H1 (cell line): ENCODE data around the gene YIPF6. TPM values are rescaled to one million over a fixed set of nuclear protein-coding genes. Genes with fewer than 3 reads are reported as not detected.

Experiments used
- CTCF ChIA-PET: fragments of 300-600 bp; sonication (Branson Sonifier 250); formaldehyde crosslinking; loops from one replicate; lab custom pipeline; 2021; ENCODE audit not compliant: partially characterized antibody; lab: Charles Lee
- POLR2A ChIA-PET: fragments of 300-600 bp; sonication (Branson Sonifier 250); formaldehyde crosslinking; loops from one replicate; lab custom pipeline; 2021; ENCODE audit warnings: inconsistent platforms; ENCODE audit not compliant: partially characterized antibody; lab: Charles Lee
- DNase-seq, 2 experiments: peaks; one replicate each; pipeline versions ENCODE4 v3.0.0 to v3.0.0-alpha.2; 2010 to 2022; ENCODE audit warnings: low spot score in 2 of 2, low read depth in 1 of 2, mixed read lengths in 1 of 2
- FAIRE-seq: peaks from 2 replicates; lab custom pipeline; 2011; peaks lifted over from hg19 to GRCh38; lab: Jason Lieb, UNC
- H2AFZ ChIP-seq: 2 replicates; pipeline ENCODE4 v1.8.1; 2012; ENCODE audit warnings: low read length, inconsistent platforms
- H2AK5ac ChIP-seq: 2 replicates; pipeline ENCODE4 v1.6.1; 2013; ENCODE audit warnings: low read depth, low read length
- H2BK120ac ChIP-seq: replicated peaks from 2 replicates; pipeline ENCODE3; 2013; ENCODE audit warnings: low read depth, low read length, inconsistent platforms
- H2BK12ac ChIP-seq: 2 replicates; pipeline ENCODE4 v1.6.1; 2013; ENCODE audit warnings: low read depth, low read length
- H2BK15ac ChIP-seq: 2 replicates; pipeline ENCODE4 v1.6.1; 2013; ENCODE audit warnings: low read length
- H2BK20ac ChIP-seq: 2 replicates; pipeline ENCODE4 v1.6.1; 2013; ENCODE audit warnings: low read length
- H2BK5ac ChIP-seq: 2 replicates; pipeline ENCODE4 v1.6.1; 2013; ENCODE audit warnings: low read depth, low read length
- H3K14ac ChIP-seq: 2 replicates; pipeline ENCODE4 v1.6.1; 2013; ENCODE audit warnings: inconsistent platforms; ENCODE audit not compliant: insufficient read length
- H3K18ac ChIP-seq: 2 replicates; pipeline ENCODE4 v1.6.1; 2013; ENCODE audit warnings: low read length; ENCODE audit errors: extremely low read depth
- H3K23ac ChIP-seq: 2 replicates; pipeline ENCODE4 v1.6.1; 2013; ENCODE audit warnings: inconsistent platforms; ENCODE audit not compliant: insufficient read length
- H3K23me2 ChIP-seq: 2 replicates; pipeline ENCODE4 v1.6.1; 2013; ENCODE audit warnings: low read depth, low read length
- H3K27ac ChIP-seq: 2 replicates; pipeline ENCODE4 v1.6.1; 2011; ENCODE audit warnings: low read depth, low read length, inconsistent platforms
- H3K27me3 ChIP-seq, 4 experiments: replicated peaks in 1 of 4; 1 replicate in 1 of 4; 2 replicates in 3 of 4; pipeline versions ENCODE4 v1.6.1 to v1.8.1; 2011 to 2013; ENCODE audit warnings: low read length in 3 of 4, mild to moderate bottlenecking in 3 of 4, inconsistent platforms in 2 of 4, mixed read lengths in 2 of 4, moderate library complexity in 1 of 4; ENCODE audit not compliant: control insufficient read depth in 3 of 4, insufficient read depth in 3 of 4; ENCODE audit errors: extremely low read depth in 1 of 4
- H3K36me3 ChIP-seq, 4 experiments: 2 replicates each; pipeline versions ENCODE4 v1.6.1 to v1.8.1; 2011 to 2013; ENCODE audit warnings: mild to moderate bottlenecking in 4 of 4, low read length in 3 of 4, moderate library complexity in 2 of 4, control low read depth in 1 of 4, inconsistent platforms in 1 of 4; ENCODE audit not compliant: insufficient read depth in 4 of 4, control insufficient read depth in 2 of 4
- H3K4ac ChIP-seq: replicated peaks from 2 replicates; pipeline ENCODE3; 2013; ENCODE audit warnings: low read length, low read depth, mixed read lengths, inconsistent platforms; ENCODE audit not compliant: insufficient read length
- H3K4me1 ChIP-seq, 4 experiments: replicated peaks in 1 of 4; 1 replicate in 1 of 4; 2 replicates in 3 of 4; pipeline versions ENCODE4 v1.6.1 to v1.8.1; 2011 to 2013; ENCODE audit warnings: low read length in 3 of 4, inconsistent platforms in 2 of 4, mixed read lengths in 1 of 4; ENCODE audit not compliant: insufficient read depth in 4 of 4, control insufficient read depth in 3 of 4
- H3K4me2 ChIP-seq, 2 experiments: 2 replicates each; pipeline versions ENCODE4 v1.6.1 to v1.8.1; 2011 to 2013; ENCODE audit warnings: low read depth in 2 of 2, low read length in 2 of 2, control low read depth in 1 of 2, inconsistent platforms in 1 of 2, mild to moderate bottlenecking in 1 of 2; ENCODE audit not compliant: insufficient read depth in 1 of 2
- H3K4me3 ChIP-seq, 4 experiments: fragments of 200-600, 300-600 bp in 1 of 4; sonication (generic), shearing (Covaris generic), sonication (Bioruptor Twin) in 1 of 4; 2 replicates each; pipeline versions ENCODE4 v1.5.1 to v1.8.1; 2011 to 2016; ENCODE audit warnings: low read length in 4 of 4, low read depth in 3 of 4, control low read depth in 2 of 4, inconsistent platforms in 2 of 4, mild to moderate bottlenecking in 2 of 4, mixed read lengths in 1 of 4, moderate library complexity in 1 of 4; ENCODE audit not compliant: insufficient read depth in 2 of 4; ENCODE audit errors: extremely low read depth in 1 of 4
- H3K56ac ChIP-seq: replicated peaks from 2 replicates; pipeline ENCODE3; 2013; ENCODE audit warnings: low read depth, mild to moderate bottlenecking, mixed read lengths, low read length, inconsistent platforms; ENCODE audit not compliant: insufficient read length
- H3K79me1 ChIP-seq: 2 replicates; pipeline ENCODE4 v1.6.1; 2013; ENCODE audit warnings: low read depth, low read length, control low read depth
- H3K79me2 ChIP-seq, 2 experiments: 2 replicates each; pipeline versions ENCODE4 v1.6.1 to v1.8.1; 2012 to 2013; ENCODE audit warnings: low read length in 2 of 2, mild to moderate bottlenecking in 2 of 2, inconsistent platforms in 1 of 2; ENCODE audit not compliant: insufficient read depth in 2 of 2, control insufficient read depth in 1 of 2
- H3K9ac ChIP-seq, 4 experiments: replicated peaks in 1 of 4; 1 replicate in 1 of 4; 2 replicates in 3 of 4; pipeline versions ENCODE4 v1.6.1 to v1.8.1; 2011 to 2013; ENCODE audit warnings: low read depth in 3 of 4, low read length in 3 of 4, control low read depth in 2 of 4, mild to moderate bottlenecking in 2 of 4, moderate library complexity in 2 of 4, inconsistent platforms in 1 of 4; ENCODE audit errors: extremely low read depth in 1 of 4
- H3K9me3 ChIP-seq, 2 experiments: 2 replicates each; pipeline versions ENCODE4 v1.6.1 to v1.8.1; 2012 to 2013; ENCODE audit warnings: mild to moderate bottlenecking in 2 of 2, moderate library complexity in 2 of 2, control low read depth in 1 of 2, inconsistent platforms in 1 of 2, low read depth in 1 of 2, low read length in 1 of 2, mixed read lengths in 1 of 2; ENCODE audit not compliant: insufficient read depth in 2 of 2
- H4K20me1 ChIP-seq, 2 experiments: replicated peaks in 1 of 2; 2 replicates each; pipeline versions ENCODE3 to v1.8.1; 2011 to 2013; ENCODE audit warnings: inconsistent platforms in 2 of 2, low read length in 2 of 2, mild to moderate bottlenecking in 1 of 2; ENCODE audit not compliant: insufficient read depth in 2 of 2, control insufficient read depth in 1 of 2
- H4K5ac ChIP-seq: 2 replicates; pipeline ENCODE4 v1.6.1; 2013; ENCODE audit warnings: low read length, low read depth, mixed read lengths, inconsistent platforms; ENCODE audit not compliant: insufficient read length
- H4K8ac ChIP-seq: 2 replicates; pipeline ENCODE4 v1.8.0; 2013; ENCODE audit warnings: mild to moderate bottlenecking, moderate library complexity, low read length, inconsistent platforms; ENCODE audit not compliant: insufficient read depth; ENCODE audit errors: extremely low read depth
- H4K91ac ChIP-seq: replicated peaks from 2 replicates; pipeline ENCODE3; 2013; ENCODE audit warnings: low read length, mixed read lengths, inconsistent platforms; ENCODE audit not compliant: insufficient read length
- ATF2 ChIP-seq: IDR thresholded peaks from 2 replicates; pipeline ENCODE4 v1.6.1; 2012; ENCODE audit warnings: low read length, inconsistent platforms
- ATF3 ChIP-seq: IDR thresholded peaks from 2 replicates; pipeline ENCODE4 v1.6.1; 2011; ENCODE audit warnings: low read depth, mild to moderate bottlenecking, low read length; ENCODE audit not compliant: insufficient read depth
- CHD2 ChIP-seq: IDR thresholded peaks from 2 replicates; pipeline ENCODE4 v1.6.1; 2012; ENCODE audit warnings: low read length, improper control_type of control experiment
- EGR1 ChIP-seq: IDR thresholded peaks from 2 replicates; pipeline ENCODE4 v1.6.1; 2011; ENCODE audit warnings: low read depth, low read length, borderline replicate concordance
- FOSL1 ChIP-seq: IDR thresholded peaks from 2 replicates; pipeline ENCODE4 v1.6.1; 2011; ENCODE audit warnings: mild to moderate bottlenecking, low read depth, low read length, moderate library complexity; ENCODE audit not compliant: insufficient read depth
- POLR2AphosphoS5 ChIP-seq: IDR thresholded peaks from 2 replicates; pipeline ENCODE4 v1.6.1; 2011; ENCODE audit warnings: low read depth, low read length
- POU5F1 ChIP-seq: IDR thresholded peaks from 2 replicates; pipeline ENCODE4 v1.6.1; 2011; ENCODE audit warnings: low read depth, mild to moderate bottlenecking, low read length, moderate library complexity
- SIN3A ChIP-seq, 2 experiments: IDR thresholded peaks in 1 of 2; conservative IDR thresholded peaks in 1 of 2; 2 replicates each; pipeline ENCODE4 v1.6.1; 2011 to 2012; ENCODE audit warnings: low read length in 2 of 2, improper control_type of control experiment in 1 of 2, low read depth in 1 of 2, mild to moderate bottlenecking in 1 of 2
- TAF7 ChIP-seq: optimal IDR thresholded peaks from 2 replicates; pipeline ENCODE3; 2011; ENCODE audit warnings: low read depth, mild to moderate bottlenecking, inconsistent platforms, low read length, moderate library complexity, borderline replicate concordance
- USF2 ChIP-seq: IDR thresholded peaks from 2 replicates; pipeline ENCODE4 v1.6.1; 2011; ENCODE audit warnings: low read length, improper control_type of control experiment
- WGBS, 2 experiments: shearing (Covaris generic) in 1 of 2; methylation state at CpG; one replicate each; pipeline versions ENCODE4 v1.1.6 to v1.1.7; 2013 to 2015; ENCODE audit warnings: low lambda C conversion rate in 2 of 2, mixed read lengths in 2 of 2, inconsistent platforms in 1 of 2, low coverage in 1 of 2, missing lambda C conversion rate in 1 of 2; ENCODE audit not compliant: insufficient replicate concordance in 2 of 2, insufficient coverage in 1 of 2, insufficient read length in 1 of 2; ENCODE audit errors: extremely low coverage in 1 of 2, missing lambda C conversion rate in 1 of 2; 5-methylcytosine and 5-hydroxymethylcytosine counted together
- polyA plus RNA-seq, 7 experiments: library from polyadenylated mRNA; depleted of rRNA in 3 of 7; stranded (reverse) in 5 of 7; unstranded in 2 of 7; fragments of >200 nt in 5 of 7; fragments of 200-250 nt in 2 of 7; gene quantifications; 1 replicate in 5 of 7; 2 replicates in 1 of 7; 4 replicates in 1 of 7; pipeline versions ENCODE4 v1.2.1 to v1.2.3, GENCODE V29; 2011 to 2013; ENCODE audit warnings: missing spikeins in 2 of 7, mixed read lengths in 2 of 7
- total RNA-seq: library from RNA; stranded (reverse); fragmentation: NEBNext Ultra II Directional; extraction: Animal tissue kit (Norgen Biotek cat#: 25700); gene quantifications from 2 replicates; pipeline ENCODE4 v1.2.1, GENCODE V29; 2021

The YIPF6 gene
- total and polyA plus RNA-seq, 2 of the 8 experiments (the other 6 are each of a cell fraction or from before 2014, with no cell fraction given) = 16.9 to 34.1 TPM

DNA sequence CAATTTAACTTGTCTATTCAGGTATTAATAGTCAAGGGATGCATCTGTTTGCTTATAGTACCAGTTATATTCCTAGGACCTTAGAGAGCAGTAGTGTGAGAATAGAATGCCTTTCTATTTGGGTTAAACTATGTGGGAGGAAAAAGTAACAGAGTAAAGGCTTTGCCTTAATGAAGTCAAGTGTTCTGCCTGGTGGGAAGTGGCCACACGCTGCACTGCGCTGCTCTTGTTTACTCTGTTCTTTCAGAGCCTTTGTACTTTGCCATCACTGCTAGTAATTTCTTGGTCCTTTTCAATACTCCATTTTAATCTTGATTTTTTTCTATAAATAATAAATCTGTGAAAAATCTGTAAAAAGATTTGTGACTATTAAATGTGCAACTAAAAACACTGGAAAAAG lies 38.0 kb downstream of the YIPF6 start:
- no peak overlapping the region for H2BK120ac ChIP-seq
- DNase-seq (no peak), FAIRE-seq (peak; percentile 52)
- H3K56ac ChIP-seq = no peak overlapping the region
- H3K9me3 ChIP-seq = no peaks in the 10 kb centered on the region
- H4K91ac ChIP-seq = no peak overlapping the region
- peaks cover 0 to 12% (median 4%) of the 10 kb centered on the region in 4 experiments; a peak in 4 of 8 replicates for H3K36me3 ChIP-seq
- H4K5ac ChIP-seq = no peak overlapping the region
- H2AFZ ChIP-seq = no peak overlapping the region
- H2AK5ac ChIP-seq = no peak overlapping the region
- H3K9ac ChIP-seq = no peak overlapping the region
- no peak overlapping the region for H3K4me2 ChIP-seq
- no peak overlapping the region for H3K4me3 ChIP-seq
- H3K27me3 ChIP-seq = no peaks in the 10 kb centered on the region
- 84% methylated on average over 2 of the region's 2 CpGs; no CpG with 5 or more reads in 1 of the 2 experiments for WGBS, 2 experiments
- no peak overlapping the region for H3K23ac ChIP-seq
- no peaks in the 10 kb centered on the region for H3K79me2 ChIP-seq
- no peaks in the 10 kb centered on the region for H3K79me1 ChIP-seq
- H3K27ac ChIP-seq = no peak overlapping the region
- H2BK5ac ChIP-seq = no peak overlapping the region
- H3K4ac ChIP-seq = no peak overlapping the region
- no peaks in the 10 kb centered on the region for H4K20me1 ChIP-seq
- no peak overlapping the region for H2BK15ac ChIP-seq
- no peak overlapping the region for H3K14ac ChIP-seq
- H2BK12ac ChIP-seq = no peak overlapping the region
- ChIA-PET CTCF (interaction anchor here (2.8 kb wide), 1 partner anchor 174 kb away, joined by 9 read pairs; no protein-coding TSS in a partner anchor), POLR2A (no interaction called here)
- H2BK20ac ChIP-seq = no peak overlapping the region
- no peaks in the 10 kb centered on the region for H3K23me2 ChIP-seq
- no peak overlapping the region for H3K18ac ChIP-seq
- H3K4me1 ChIP-seq = no peaks in the 10 kb centered on the region
- H4K8ac ChIP-seq = no peak overlapping the region
- TF ChIP-seq SIN3A (conservative IDR thresholded peaks at IDR 0.05 in 1 of 2, IDR thresholded peaks at IDR 0.05 in 1 of 2; ENCODE audit: low read depth in 1 of 2, low read length in 2 of 2) (no peak), TAF7 (no peak), EGR1 (no peak), POLR2AphosphoS5 (no peak), CHD2 (no peak), POU5F1 (no peak), FOSL1 (no peak), ATF2 (no peak), ATF3 (no peak), USF2 (no peak)
